GM23248 (cell line): Measurements from ENCODE around the gene PRR23A. TPM values are rescaled to one million over a fixed set of nuclear protein-coding genes. Genes with fewer than 3 reads are reported as not detected.

Experiments used
- DNase-seq: peaks from one replicate; pipeline ENCODE4 v3.0.0-alpha.2; 2015
- H2AFZ ChIP-seq: fragments of 200-600 bp; sonication (generic); 2 replicates; pipeline ENCODE4 v1.6.1; 2016; ENCODE audit warnings: antibody characterized with exemption
- H3F3A ChIP-seq: fragments of 200-600 bp; sonication (generic); 2 replicates; pipeline ENCODE4 v1.6.1; 2016; ENCODE audit warnings: mild to moderate bottlenecking, antibody characterized with exemption, mixed run types; ENCODE audit not compliant: insufficient read depth
- H3K27ac ChIP-seq: fragments of 200-600 bp; sonication (generic); 2 replicates; pipeline ENCODE4 v1.5.1; 2016; ENCODE audit warnings: mild to moderate bottlenecking
- H3K27me3 ChIP-seq: fragments of 200-600 bp; sonication (generic); replicated peaks from 2 replicates; pipeline ENCODE4 v1.6.1; 2016; ENCODE audit warnings: mild to moderate bottlenecking; ENCODE audit not compliant: insufficient read depth
- H3K36me3 ChIP-seq: fragments of 200-600 bp; sonication (generic); 2 replicates; pipeline ENCODE4 v1.6.1; 2016; ENCODE audit warnings: low read depth, mild to moderate bottlenecking
- H3K4me1 ChIP-seq: fragments of 200-600 bp; sonication (generic); 2 replicates; pipeline ENCODE4 v1.6.1; 2016; ENCODE audit warnings: mild to moderate bottlenecking; ENCODE audit not compliant: insufficient read depth
- H3K4me2 ChIP-seq: fragments of 200-600 bp; sonication (generic); one replicate; pipeline ENCODE4 v1.6.1; 2016; ENCODE audit warnings: mild to moderate bottlenecking; ENCODE audit not compliant: unreplicated experiment
- H3K4me3 ChIP-seq: fragments of 200-600 bp; sonication (generic); 2 replicates; pipeline ENCODE4 v1.5.1; 2016; ENCODE audit warnings: mild to moderate bottlenecking
- H3K79me2 ChIP-seq: fragments of 200-600 bp; sonication (generic); 2 replicates; pipeline ENCODE4 v1.6.1; 2016; ENCODE audit warnings: mild to moderate bottlenecking; ENCODE audit not compliant: insufficient read depth
- H3K9ac ChIP-seq: fragments of 200-600 bp; sonication (generic); 2 replicates; pipeline ENCODE4 v1.6.1; 2016; ENCODE audit warnings: mild to moderate bottlenecking
- H3K9me2 ChIP-seq: fragments of 200-600 bp; sonication (generic); 2 replicates; pipeline ENCODE4 v1.6.1; 2016; ENCODE audit warnings: mixed run types, mild to moderate bottlenecking, moderate library complexity; ENCODE audit not compliant: insufficient read depth
- H3K9me3 ChIP-seq: fragments of 200-600 bp; sonication (generic); one replicate; pipeline ENCODE4 v1.6.1; 2017; ENCODE audit warnings: low read depth
- H4K20me1 ChIP-seq: fragments of 200-600 bp; sonication (generic); 2 replicates; pipeline ENCODE4 v1.6.0; 2016; ENCODE audit not compliant: insufficient read depth
- EZH2 ChIP-seq: fragments of 200-600 bp; sonication (generic); IDR thresholded peaks from 2 replicates; pipeline ENCODE4 v1.6.1; 2018; ENCODE audit warnings: antibody characterized with exemption, mild to moderate bottlenecking; ENCODE audit not compliant: insufficient read depth, poor library complexity, severe bottlenecking
- EZH2phosphoT487 ChIP-seq: fragments of 200-600 bp; sonication (generic); IDR thresholded peaks from 2 replicates; pipeline ENCODE4 v1.6.1; 2018; ENCODE audit warnings: antibody characterized with exemption, moderate library complexity, mild to moderate bottlenecking, low read depth; ENCODE audit not compliant: insufficient read depth
- WGBS, 2 experiments: methylation state at CpG; one replicate each; pipeline ENCODE4 v1.1.6; 2015 to 2017; ENCODE audit warnings: low lambda C conversion rate in 2 of 2, low coverage in 1 of 2; ENCODE audit errors: missing lambda C conversion rate in 2 of 2; 5-methylcytosine and 5-hydroxymethylcytosine counted together
- in situ Hi-C: fragments of 300-500 bp; cut with MboI; formaldehyde crosslinking; loops from 2 replicates; pipeline ENCODE4 v1.15.0; 2020
- polyA plus RNA-seq: library from polyadenylated mRNA; unstranded; fragments of >200 nt; fragmentation: Nextera tagmentation; extraction: Ambion mirVana; gene quantifications from 2 replicates; pipeline ENCODE4 v1.2.1, GENCODE V29; 2016
- total RNA-seq: library from RNA; depleted of rRNA; stranded (reverse); fragments of >200 nt; shearing (Covaris generic); gene quantifications from 2 replicates; pipeline ENCODE4 v1.2.3, GENCODE V29; 2014; rRNA removed

Gene PRR23A
- total and polyA plus RNA-seq, 2 experiments from 2014 or later, result not detected

- H3K4me2 ChIP-seq, result peak overlapping the region; percentile 27
- no peak overlapping the region for H3K27ac ChIP-seq
- H3K4me1 ChIP-seq, result no peaks in the 10 kb centered on the region
- peak overlapping the region; percentile 61 for H2AFZ ChIP-seq
- H3K27me3 ChIP-seq, result 0 out of 2 replicates have a peak, but pooled peaks cover 8% of the 10 kb centered on the region
- in situ Hi-C loops, result no loop called here
- peak overlapping the region; percentile 23 for H3K4me3 ChIP-seq
- H3K79me2 ChIP-seq, result no peaks in the 10 kb centered on the region
- no peak for DNase-seq
- TF ChIP-seq EZH2, result no peak
- no peak for TF ChIP-seq EZH2phosphoT487
- WGBS, 2 experiments, result 6% methylated on average over 30 to 33 of the region's 36 CpGs
- no peaks in the 10 kb centered on the region for H3F3A ChIP-seq
- H3K9ac ChIP-seq, result no peak overlapping the region
- no peaks in the 10 kb centered on the region for H4K20me1 ChIP-seq
- H3K36me3 ChIP-seq, result no peaks in the 10 kb centered on the region
- H3K9me3 ChIP-seq, result no peaks in the 10 kb centered on the region
- no peaks in the 10 kb centered on the region for H3K9me2 ChIP-seq
Measured at GRCh38 chr3:138960417-138960852, 45.6 kb downstream of the PRR23A start.

Other genes with a start within 250 kb of the PRR23A start
- gene PIK3CB, start 171.3 kb downstream of the PRR23A start, total RNA-seq, result 4.8 TPM in 2 replicates
- 6.4 and 7.2 TPM in 2 replicates for gene PIK3CB, start 171.3 kb downstream of the PRR23A start, polyA plus RNA-seq
- 3.6 and 3.7 TPM in 2 replicates for gene FOXL2, start 59.1 kb downstream of the PRR23A start, total RNA-seq
- gene FOXL2, start 59.1 kb downstream of the PRR23A start, polyA plus RNA-seq, result 0.71 and 0.85 TPM in 2 replicates
- gene FOXL2NB, start 59.1 kb downstream of the PRR23A start, total RNA-seq, result 0.54 and 2.5 TPM in 2 replicates
- gene FOXL2NB, start 59.1 kb downstream of the PRR23A start, polyA plus RNA-seq, result 1.2 and 1.5 TPM in 2 replicates
- gene PRR23B, start 14.7 kb upstream of the PRR23A start, total RNA-seq, result not detected in 2 replicates
- gene PRR23B, start 14.7 kb upstream of the PRR23A start, polyA plus RNA-seq, result not detected in 2 replicates
- not detected in 2 replicates for gene PRR23C, start 38.6 kb upstream of the PRR23A start, total RNA-seq
- gene PRR23C, start 38.6 kb upstream of the PRR23A start, polyA plus RNA-seq, result not detected in 2 replicates